ENCODE measurements around the gene IGBP1. TPM values are rescaled to one million over a fixed set of nuclear protein-coding genes. Genes with fewer than 3 reads are reported as not detected.

Gene IGBP1
- total RNA-seq, 1 donor from 2014 or later, result 51.7 TPM

- no peak overlapping the region for H3K27ac ChIP-seq
- H3K4me1 ChIP-seq, result peaks cover 3% of the 10 kb centered on the region
- TF ChIP-seq CTCF (IDR thresholded peaks at IDR 0.05), result no peak
- no peak overlapping the region for H3K4me3 ChIP-seq
- ATAC-seq, result no peak
- intact Hi-C loops (cut with DNase I), result no loop called here
- no peaks in the 10 kb centered on the region for H3K9me3 ChIP-seq
- DNase-seq, result no peak
- no peaks in the 10 kb centered on the region for H3K27me3 ChIP-seq
- H3K36me3 ChIP-seq, result peaks cover 9% of the 10 kb centered on the region
Observed at GRCh38 chrX:70138622-70139021, 5.4 kb downstream of the IGBP1 start.

GRCh38 chrX:70139736-70140135 is 6.5 kb downstream of the IGBP1 start:
- no peak for TF ChIP-seq CTCF (IDR thresholded peaks at IDR 0.05)

GRCh38 chrX:70141373-70141772 is 8.1 kb downstream of the IGBP1 start:
- Histone ChIP-seq H3K4me1 (no peaks in the 10 kb centered on the region), H3K27me3 (no peaks in the 10 kb centered on the region), H3K9me3 (no peaks in the 10 kb centered on the region), H3K27ac (no peak overlapping the region), H3K4me3 (no peak overlapping the region), H3K36me3 (peaks cover under 1% of the 10 kb centered on the region)
- ATAC-seq (no peak), DNase-seq (no peak)
- TF ChIP-seq CTCF (IDR thresholded peaks at IDR 0.05), result no peak
- intact Hi-C loops (cut with DNase I), result no loop called here

More at GRCh38 chrX:70139736-70140135, 6.5 kb downstream of the IGBP1 start:
- Histone ChIP-seq H3K27ac (no peak overlapping the region), H3K4me3 (no peak overlapping the region), H3K9me3 (no peaks in the 10 kb centered on the region), H3K4me1 (peaks cover 3% of the 10 kb centered on the region), H3K36me3 (peaks cover 9% of the 10 kb centered on the region), H3K27me3 (no peaks in the 10 kb centered on the region)
- intact Hi-C loops (cut with DNase I), result no loop called here
- DNase-seq (no peak), ATAC-seq (no peak)

- no peaks in the 10 kb centered on the region for H3K27me3 ChIP-seq
- intact Hi-C loops (cut with DNase I), result no loop called here
- H3K4me3 ChIP-seq, result no peak overlapping the region
- no peak for TF ChIP-seq CTCF (IDR thresholded peaks at IDR 0.05)
- no peak for ATAC-seq
- no peaks in the 10 kb centered on the region for H3K9me3 ChIP-seq
- H3K4me1 ChIP-seq, result no peaks in the 10 kb centered on the region
- H3K27ac ChIP-seq, result no peak overlapping the region
- H3K36me3 ChIP-seq, result no peaks in the 10 kb centered on the region
- no peak for DNase-seq
Observed at GRCh38 chrX:70166601-70167590, 33.6 kb downstream of the IGBP1 start.

GRCh38 chrX:70168238-70169188 is 35.3 kb downstream of the IGBP1 start:
- Histone ChIP-seq H3K4me3 (peak overlapping the region; percentile 16), H3K27ac (peak overlapping the region; percentile 42), H3K27me3 (no peaks in the 10 kb centered on the region), H3K36me3 (no peaks in the 10 kb centered on the region), H3K9me3 (no peaks in the 10 kb centered on the region), H3K4me1 (no peaks in the 10 kb centered on the region)
- ATAC-seq (peak; percentile 71), DNase-seq (no peak)
- TF ChIP-seq CTCF (IDR thresholded peaks at IDR 0.05), result no peak
- intact Hi-C loops (cut with DNase I), result no loop called here
